Measurements from ENCODE around the gene PRKCE. TPM values are rescaled to one million over a fixed set of nuclear protein-coding genes. Genes with fewer than 3 reads are reported as not detected.

PRKCE gene
- total and polyA plus RNA-seq, 2 of the 8 experiments (the other 6 are each of a cell fraction or from before 2014, with no cell fraction given): 0.54 to 2.1 TPM

- Histone ChIP-seq H2BK120ac (replicated peaks; ENCODE audit: low read depth, low read length) (no peak overlapping the region), H4K20me1 (replicated peaks in 1 of 2; ENCODE audit: control insufficient read depth in 1 of 2, insufficient read depth in 2 of 2, low read length in 2 of 2) (no peaks in the 10 kb centered on the region), H3K9ac (replicated peaks in 1 of 4; ENCODE audit: extremely low read depth in 1 of 4, low read depth in 3 of 4, low read length in 3 of 4) (no peak overlapping the region), H3K79me2 (ENCODE audit: control insufficient read depth in 1 of 2, insufficient read depth in 2 of 2, low read length in 2 of 2) (no peaks in the 10 kb centered on the region), H3K23me2 (ENCODE audit: low read depth, low read length) (no peaks in the 10 kb centered on the region), H2BK15ac (ENCODE audit: low read length) (no peak overlapping the region), H3K79me1 (ENCODE audit: low read depth, low read length) (no peaks in the 10 kb centered on the region), H2AK5ac (ENCODE audit: low read depth, low read length) (no peak overlapping the region), H3K27ac (ENCODE audit: low read depth, low read length) (no peak overlapping the region), H3K4me1 (replicated peaks in 1 of 4; ENCODE audit: control insufficient read depth in 3 of 4, insufficient read depth in 4 of 4, low read length in 3 of 4) (peaks cover 0 to 2% (median 0%) of the 10 kb centered on the region in 4 experiments; a peak in 2 of 7 replicates), H4K91ac (replicated peaks; ENCODE audit: insufficient read length, low read length) (no peak overlapping the region), H3K4ac (replicated peaks; ENCODE audit: insufficient read length, low read depth, low read length) (no peak overlapping the region), H4K8ac (ENCODE audit: extremely low read depth, insufficient read depth, low read length) (no peak overlapping the region), H3K27me3 (replicated peaks in 1 of 4; ENCODE audit: control insufficient read depth in 3 of 4, extremely low read depth in 1 of 4, insufficient read depth in 3 of 4, low read length in 3 of 4) (no peaks in the 10 kb centered on the region), H4K5ac (ENCODE audit: insufficient read length, low read depth, low read length) (no peak overlapping the region), H3K9me3 (ENCODE audit: insufficient read depth in 2 of 2, low read depth in 1 of 2, low read length in 1 of 2) (no peaks in the 10 kb centered on the region), H3K4me3 (ENCODE audit: extremely low read depth in 1 of 4, insufficient read depth in 2 of 4, low read depth in 3 of 4, low read length in 4 of 4) (no peak overlapping the region), H2BK20ac (ENCODE audit: low read length) (no peak overlapping the region), H3K36me3 (ENCODE audit: control insufficient read depth in 2 of 4, insufficient read depth in 4 of 4, low read length in 3 of 4) (no peaks in the 10 kb centered on the region), H3K23ac (ENCODE audit: insufficient read length) (no peak overlapping the region), H3K56ac (replicated peaks; ENCODE audit: insufficient read length, low read depth, low read length) (no peak overlapping the region), H3K18ac (ENCODE audit: extremely low read depth, low read length) (no peak overlapping the region), H2AFZ (ENCODE audit: low read length) (no peak overlapping the region), H2BK5ac (ENCODE audit: low read depth, low read length) (no peak overlapping the region), H3K4me2 (ENCODE audit: insufficient read depth in 1 of 2, low read depth in 2 of 2, low read length in 2 of 2) (no peak overlapping the region), H2BK12ac (ENCODE audit: low read depth, low read length) (no peak overlapping the region), H3K14ac (ENCODE audit: insufficient read length) (no peak overlapping the region)
- CTCF ChIA-PET (ENCODE audit: partially characterized antibody): interaction anchor here (1.1 to 2.1 kb wide), 2 partner anchors 175 to 244 kb away, joined by 3 to 5 read pairs; no protein-coding TSS in a partner anchor
- DNase-seq (ENCODE audit: low read depth in 1 of 2, low spot score in 2 of 2): no peak
- 88% methylated on average over 5 of the region's 5 CpGs; no CpG with 5 or more reads in 1 of the 2 experiments for WGBS, 2 experiments (ENCODE audit: extremely low coverage in 1 of 2, insufficient coverage in 1 of 2, insufficient read length in 1 of 2, insufficient replicate concordance in 2 of 2, low coverage in 1 of 2, low lambda C conversion rate in 2 of 2, missing lambda C conversion rate in 1 of 2)
- no peak for FAIRE-seq
- POLR2A ChIA-PET (ENCODE audit: partially characterized antibody): no interaction called here
- no peak for TF ChIP-seq POU5F1 (IDR thresholded peaks at IDR 0.05; ENCODE audit: low read depth, low read length)
- TF ChIP-seq, protein P1, sequence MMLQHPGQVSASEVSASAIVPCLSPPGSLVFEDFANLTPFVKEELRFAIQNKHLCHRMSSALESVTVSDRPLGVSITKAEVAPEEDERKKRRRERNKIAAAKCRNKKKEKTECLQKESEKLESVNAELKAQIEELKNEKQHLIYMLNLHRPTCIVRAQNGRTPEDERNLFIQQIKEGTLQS (IDR thresholded peaks at IDR 0.05; ENCODE audit: insufficient read depth, low read depth, low read length): no peak
- TF ChIP-seq FOSL1 (IDR thresholded peaks at IDR 0.05; ENCODE audit: insufficient read depth, low read depth, low read length): no peak
- TF ChIP-seq, protein P2, sequence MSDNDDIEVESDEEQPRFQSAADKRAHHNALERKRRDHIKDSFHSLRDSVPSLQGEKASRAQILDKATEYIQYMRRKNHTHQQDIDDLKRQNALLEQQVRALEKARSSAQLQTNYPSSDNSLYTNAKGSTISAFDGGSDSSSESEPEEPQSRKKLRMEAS (IDR thresholded peaks at IDR 0.05): no peak
- TF ChIP-seq BACH1 (IDR thresholded peaks at IDR 0.05; ENCODE audit: low read length): no peak
- no peak for TF ChIP-seq CHD2 (IDR thresholded peaks at IDR 0.05; ENCODE audit: low read length)
- TF ChIP-seq BRCA1 (IDR thresholded peaks at IDR 0.05; ENCODE audit: low read depth, low read length): no peak
These were observed 468.0 kb downstream of the PRKCE start for GRCh38 chr2:46119453-46119852.
